Spleen (tissue), 11 donors: ENCODE data around the gene DYRK1A. TPM values are rescaled to one million over a fixed set of nuclear protein-coding genes. Genes with fewer than 3 reads are reported as not detected.
A peak's percentile ranks its signal among the peaks of the same experiment; 100 is the strongest.

ENCODE experiments used
- DNase-seq: peaks from one replicate; pipeline ENCODE4 v3.0.0-alpha.2; 2020
- H3K27ac ChIP-seq, 8 donors: fragments of 200-600 bp; sonication (generic) in 7 of 8; 1 replicate in 4 of 8; 2 replicates in 4 of 8; pipeline versions ENCODE4 v1.5.0 to v1.8.0; 2016 to 2021; ENCODE audit warnings: inconsistent platforms in 4 of 8, mild to moderate bottlenecking in 4 of 8, moderate library complexity in 1 of 8
- H3K27me3 ChIP-seq, 7 donors: fragments of 200-600 bp; sonication (generic) in 6 of 7; replicated peaks in 1 of 7; 1 replicate in 4 of 7; 2 replicates in 3 of 7; pipeline versions ENCODE4 v1.5.0 to v1.8.0; 2016 to 2021; ENCODE audit warnings: inconsistent platforms in 3 of 7, mild to moderate bottlenecking in 1 of 7
- H3K36me3 ChIP-seq, 6 donors: fragments of 200-600 bp; sonication (generic) in 5 of 6; 1 replicate in 4 of 6; 2 replicates in 2 of 6; pipeline versions ENCODE4 v1.5.0 to v1.8.0; 2016 to 2021; ENCODE audit warnings: inconsistent platforms in 2 of 6
- H3K4me1 ChIP-seq, 6 donors: fragments of 200-600 bp; sonication (generic) in 5 of 6; 1 replicate in 3 of 6; 2 replicates in 3 of 6; pipeline versions ENCODE4 v1.5.0 to v1.8.0; 2016 to 2021; ENCODE audit warnings: inconsistent platforms in 3 of 6
- H3K4me3 ChIP-seq, 8 donors: fragments of 200-600 bp; sonication (generic) in 7 of 8; 1 replicate in 4 of 8; 2 replicates in 4 of 8; pipeline versions ENCODE4 v1.5.0 to v1.8.0; 2016 to 2021; ENCODE audit warnings: inconsistent platforms in 4 of 8, mild to moderate bottlenecking in 4 of 8, moderate library complexity in 2 of 8
- H3K9me3 ChIP-seq, 8 donors: fragments of 200-600 bp; sonication (generic) in 7 of 8; 1 replicate in 4 of 8; 2 replicates in 4 of 8; pipeline versions ENCODE4 v1.5.0 to v1.8.0; 2016 to 2021; ENCODE audit warnings: inconsistent platforms in 4 of 8
- CTCF ChIP-seq, 11 experiments: fragments of 200-600 bp in 7 of 11; fragments of 450-650 bp in 4 of 11; sonication (generic) in 4 of 11; IDR thresholded peaks in 8 of 11; conservative IDR thresholded peaks in 3 of 11; 1 replicate in 7 of 11; 2 replicates in 4 of 11; pipeline versions ENCODE4 v1.4.0 to v1.8.0; 2016 to 2021; ENCODE audit warnings: antibody characterized with exemption in 11 of 11, inconsistent platforms in 4 of 11, mild to moderate bottlenecking in 1 of 11
- POLR2A ChIP-seq, 3 donors: fragments of 450-650 bp; IDR thresholded peaks; one replicate each; pipeline ENCODE4 v1.5.1; 2017; ENCODE audit warnings: antibody characterized with exemption in 3 of 3, mild to moderate bottlenecking in 1 of 3
- POLR2AphosphoS5 ChIP-seq, 3 donors: sonication (generic); formaldehyde crosslinking; IDR thresholded peaks; one replicate each; pipeline ENCODE4 v1.5.1; 2017; ENCODE audit warnings: antibody characterized with exemption in 3 of 3
- WGBS, 5 donors: extraction: QIAGEN DNeasy Blood & Tissue Kit in 3 of 5; methylation state at CpG; one replicate each; pipeline versions ENCODE4 v1.1.5 to v1.1.7; 2013 to 2018; 5-methylcytosine and 5-hydroxymethylcytosine counted together
- intact Hi-C: fragments of 100-400 bp; cut with DNase I; formaldehyde crosslinking; loops from one replicate; pipeline ENCODE4 v1.15.0; 2023; ENCODE audit warnings: low total_unique reads
- polyA plus RNA-seq, 3 donors: library from polyadenylated mRNA; stranded (reverse); fragments of 200-250 nt; gene quantifications; one replicate each; pipeline ENCODE4 v1.2.1, GENCODE V29; 2013
- total RNA-seq, 7 donors: library from RNA; depleted of rRNA in 3 of 7; stranded (reverse); fragments of >200 nt in 3 of 7; fragmentation: NEBNext Ultra II Directional in 4 of 7; extraction: Animal tissue kit (Norgen Biotek cat#: 25700) in 4 of 7; gene quantifications; one replicate each; pipeline versions ENCODE4 v1.1.0 to v1.2.1, GENCODE V29; 2016 to 2021
- donor health status: healthy with polysubstance abuse.
- donor health status: DM: no; HTN: no; CAD: no; lungs with moderate emphysema.
- donor health status: DM: no; HTN: no; CAD: no.
- donor health status: Bipolar disorder and iron deficiency.
- donor health status: healthy.
- donor health status: DM: no; HTN: no; CAD: no.
- donor health status: DM: yes; HTN: yes; CAD: no.

DYRK1A gene
- total and polyA plus RNA-seq, 10 donors, result 21.9 to 115 (median 95.1) TPM

GRCh38 chr21:37527103-37527502 is 160.5 kb downstream of the DYRK1A start:
- H3K4me3 ChIP-seq, result no peak overlapping the region
- H3K36me3 ChIP-seq, result no peaks in the 10 kb centered on the region
- peaks cover 0 to 15% (median 7%) of the 10 kb centered on the region in 6 donors for H3K4me1 ChIP-seq
- no peak for DNase-seq
- TF ChIP-seq POLR2AphosphoS5 (IDR thresholded peaks at IDR 0.05) (no peak), CTCF (IDR thresholded peaks at IDR 0.05 in 8 of 11, conservative IDR thresholded peaks at IDR 0.05 in 3 of 11) (no peak), POLR2A (IDR thresholded peaks at IDR 0.05) (no peak)
- H3K27me3 ChIP-seq, result peaks cover 0 to 25% (median 3%) of the 10 kb centered on the region in 7 donors
- intact Hi-C loops, result no loop called here
- H3K9me3 ChIP-seq, result no peaks in the 10 kb centered on the region
- H3K27ac ChIP-seq, result no peak overlapping the region
- 80 to 90% (median 86%) methylated on average over 6 of the region's 6 CpGs for WGBS, 5 donors

DNA sequence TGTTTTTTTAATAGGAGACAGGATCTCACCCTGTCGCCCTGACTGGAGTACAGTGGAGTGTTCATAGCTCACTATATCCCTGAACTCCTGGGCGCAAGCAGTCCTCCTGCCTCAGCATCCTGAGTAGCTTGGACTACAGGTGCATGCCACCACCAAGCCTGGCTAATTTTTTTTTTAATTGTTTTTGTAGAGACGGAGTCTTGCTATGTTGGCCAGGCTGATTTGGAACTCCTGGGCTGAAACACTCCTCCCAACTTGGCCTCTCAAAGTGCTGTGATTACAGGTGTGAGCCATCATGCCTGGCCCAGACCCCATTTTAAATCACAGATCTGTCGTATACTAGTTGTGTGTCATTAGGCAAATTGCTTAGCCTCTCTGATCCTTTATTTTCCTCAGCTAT is 161.1 kb downstream of the DYRK1A start:
- Histone ChIP-seq H3K36me3 (no peaks in the 10 kb centered on the region), H3K27ac (no peak overlapping the region), H3K4me3 (no peak overlapping the region), H3K27me3 (peaks cover 0 to 31% (median 3%) of the 10 kb centered on the region in 7 donors), H3K4me1 (peaks cover 0 to 14% (median 4%) of the 10 kb centered on the region in 6 donors), H3K9me3 (no peaks in the 10 kb centered on the region)
- no peak for DNase-seq
- 92 to 99% (median 94%) methylated on average over 4 of the region's 4 CpGs for WGBS, 5 donors
- intact Hi-C loops, result no loop called here
- TF ChIP-seq POLR2AphosphoS5 (IDR thresholded peaks at IDR 0.05) (no peak), CTCF (IDR thresholded peaks at IDR 0.05 in 8 of 11, conservative IDR thresholded peaks at IDR 0.05 in 3 of 11) (no peak), POLR2A (IDR thresholded peaks at IDR 0.05) (no peak)

- Histone ChIP-seq H3K4me1 (peaks cover 0 to 14% (median 2%) of the 10 kb centered on the region in 6 donors), H3K36me3 (no peaks in the 10 kb centered on the region), H3K9me3 (no peaks in the 10 kb centered on the region), H3K4me3 (no peak overlapping the region), H3K27me3 (peaks cover 0 to 37% (median 7%) of the 10 kb centered on the region in 7 donors), H3K27ac (no peak overlapping the region)
- intact Hi-C loops, result no loop called here
- no peak for DNase-seq
- no peak for TF ChIP-seq CTCF (IDR thresholded peaks at IDR 0.05 in 8 of 11, conservative IDR thresholded peaks at IDR 0.05 in 3 of 11)
- TF ChIP-seq POLR2AphosphoS5 (IDR thresholded peaks at IDR 0.05), result no peak
- TF ChIP-seq POLR2A (IDR thresholded peaks at IDR 0.05), result no peak
- WGBS, 5 donors, result 89 to 95% (median 93%) methylated on average over 12 of the region's 12 CpGs
Measured at GRCh38 chr21:37528150-37528937, 161.8 kb downstream of the DYRK1A start.

- Histone ChIP-seq H3K27ac (no peak overlapping the region), H3K36me3 (no peaks in the 10 kb centered on the region), H3K4me3 (no peak overlapping the region), H3K9me3 (no peaks in the 10 kb centered on the region), H3K4me1 (peaks cover 0 to 14% (median 2%) of the 10 kb centered on the region in 6 donors), H3K27me3 (peaks cover 0 to 47% (median 10%) of the 10 kb centered on the region in 7 donors)
- no peak for DNase-seq
- WGBS, 5 donors, result 65 to 79% (median 70%) methylated on average over 6 of the region's 6 CpGs
- TF ChIP-seq POLR2AphosphoS5 (IDR thresholded peaks at IDR 0.05) (peak in 1 of 3 donors; percentile 9), CTCF (IDR thresholded peaks at IDR 0.05 in 8 of 11, conservative IDR thresholded peaks at IDR 0.05 in 3 of 11) (no peak), POLR2A (IDR thresholded peaks at IDR 0.05) (no peak)
- intact Hi-C loops, result no loop called here
Measured at GRCh38 chr21:37529649-37530048, 163.1 kb downstream of the DYRK1A start.
